HCT116 (cell line): ENCODE data around the gene FHIT. TPM values are rescaled to one million over a fixed set of nuclear protein-coding genes. Genes with fewer than 3 reads are reported as not detected.

ENCODE experiments used
- ATAC-seq: fragments of 200-7000 bp; cut with Tn5 transposase; 2 replicates; pipeline ENCODE4 v1.9.1; 2020; ENCODE audit warnings: mild to moderate bottlenecking, moderate library complexity
- BruUV-seq: library from RNA; stranded (reverse); fragments of 400-500 nt; replicated peaks from 2 replicates; lab custom pipeline; 2021; lab: Mats Ljungman, UMichigan
- CTCF ChIA-PET: fragments of 300-600 bp; sonication (Branson Sonifier 250); formaldehyde crosslinking; loops from one replicate; lab custom pipeline; 2021; ENCODE audit warnings: antibody characterized with exemption; lab: Charles Lee
- POLR2A ChIA-PET: fragments of 300-600, 350-600 bp; sonication (Branson Sonifier 250); formaldehyde crosslinking; loops from one replicate; lab custom pipeline; 2021; ENCODE audit warnings: antibody characterized with exemption; lab: Charles Lee
- RAD21 ChIA-PET, 2 experiments: fragments of 300-600 bp; sonication (Branson Sonifier 250); formaldehyde crosslinking; loops; one replicate each; lab custom pipeline; 2023; ENCODE audit warnings: low total read pairs in 2 of 2; ENCODE audit not compliant: uncharacterized antibody in 2 of 2, unreplicated experiment in 2 of 2, low non-redundant PET in 1 of 2; lab: Charles Lee
- DNase-seq: peaks from one replicate; pipeline ENCODE4 v3.0.0-alpha.2; 2010; ENCODE audit warnings: low read depth, low spot score
- H2AFZ ChIP-seq: fragments of 200-600 bp; shearing (Covaris generic), sonication (generic); 2 replicates; pipeline ENCODE4 v1.6.1; 2017; ENCODE audit warnings: low read depth, mixed run types, mixed read lengths, antibody characterized with exemption, low read length; ENCODE audit not compliant: poor library complexity, severe bottlenecking
- H3K27ac ChIP-seq: 2 replicates; pipeline ENCODE4 v1.5.1; 2012; ENCODE audit warnings: low read depth, low read length
- H3K27me3 ChIP-seq: fragments of 200-600 bp; sonication (generic); 2 replicates; pipeline ENCODE4 v1.6.1; 2016; ENCODE audit warnings: mixed run types, low read length, mixed read lengths; ENCODE audit not compliant: insufficient read depth
- H3K36me3 ChIP-seq, 2 experiments: fragments of 200-500 bp in 1 of 2; fragments of 200-600 bp in 1 of 2; sonication (Bioruptor generic) in 1 of 2; sonication (generic) in 1 of 2; 2 replicates each; pipeline versions ENCODE4 v1.5.1 to v1.6.1; 2014 to 2016; ENCODE audit warnings: low read length in 2 of 2, inconsistent platforms in 1 of 2, mixed read lengths in 1 of 2, mixed run types in 1 of 2; ENCODE audit not compliant: insufficient read depth in 2 of 2, control insufficient read depth in 1 of 2
- H3K4me1 ChIP-seq, 2 experiments: fragments of 200-600 bp in 1 of 2; sonication (generic) in 1 of 2; 2 replicates each; pipeline versions ENCODE4 v1.5.1 to v1.6.1; 2012 to 2017; ENCODE audit warnings: low read length in 2 of 2, inconsistent platforms in 1 of 2, mild to moderate bottlenecking in 1 of 2, mixed read lengths in 1 of 2, mixed run types in 1 of 2, moderate library complexity in 1 of 2; ENCODE audit not compliant: insufficient read depth in 2 of 2, control insufficient read depth in 1 of 2
- H3K4me2 ChIP-seq: fragments of 200-600 bp; sonication (generic); 2 replicates; pipeline ENCODE4 v1.6.1; 2017; ENCODE audit warnings: mixed run types, low read length, mixed read lengths
- H3K4me3 ChIP-seq, 2 experiments: fragments of 200-600 bp in 1 of 2; sonication (generic) in 1 of 2; replicated peaks in 1 of 2; 2 replicates each; pipeline ENCODE4 v1.5.1; 2011 to 2016; ENCODE audit warnings: low read length in 2 of 2, control low read depth in 1 of 2, low read depth in 1 of 2, mild to moderate bottlenecking in 1 of 2, mixed read lengths in 1 of 2, mixed run types in 1 of 2
- H3K79me2 ChIP-seq: fragments of 200-600 bp; sonication (generic); 2 replicates; pipeline ENCODE4 v1.6.1; 2017; ENCODE audit warnings: mild to moderate bottlenecking, mixed run types, low read length, moderate library complexity, mixed read lengths; ENCODE audit not compliant: insufficient read depth
- H3K9ac ChIP-seq: fragments of 200-600 bp; sonication (generic); 2 replicates; pipeline ENCODE4 v1.6.1; 2016; ENCODE audit warnings: low read length, mixed read lengths
- H3K9me2 ChIP-seq: fragments of 200-600 bp; sonication (generic), shearing (Covaris generic); 2 replicates; pipeline ENCODE4 v1.6.1; 2017; ENCODE audit warnings: mixed run types, mild to moderate bottlenecking, moderate library complexity; ENCODE audit not compliant: insufficient read depth
- H3K9me3 ChIP-seq, 2 experiments: fragments of 200-500 bp in 1 of 2; fragments of 200-600 bp in 1 of 2; sonication (Bioruptor generic) in 1 of 2; sonication (generic) in 1 of 2; 2 replicates each; pipeline ENCODE4 v1.6.1; 2014 to 2017; ENCODE audit warnings: low read length in 2 of 2, mixed read lengths in 2 of 2, inconsistent platforms in 1 of 2, low read depth in 1 of 2, mild to moderate bottlenecking in 1 of 2, mixed run types in 1 of 2, moderate library complexity in 1 of 2; ENCODE audit not compliant: control insufficient read depth in 1 of 2, insufficient read depth in 1 of 2
- H4K20me1 ChIP-seq: fragments of 200-600 bp; sonication (generic), shearing (Covaris generic); 2 replicates; pipeline ENCODE4 v1.6.1; 2017; ENCODE audit warnings: mixed run types, mild to moderate bottlenecking, moderate library complexity; ENCODE audit not compliant: insufficient read depth
- EGR1 ChIP-seq: IDR thresholded peaks from 2 replicates; pipeline ENCODE4 v1.6.1; 2012; ENCODE audit warnings: low read depth
- ELF1 ChIP-seq: IDR thresholded peaks from 2 replicates; pipeline ENCODE4 v1.6.1; 2012; ENCODE audit warnings: low read depth, borderline replicate concordance
- FOSL1 ChIP-seq: IDR thresholded peaks from 2 replicates; pipeline ENCODE4 v1.6.1; 2012; ENCODE audit warnings: low read depth
- JUND ChIP-seq: IDR thresholded peaks from 2 replicates; pipeline ENCODE4 v1.6.1; 2012
- POLR2AphosphoS5 ChIP-seq: IDR thresholded peaks from 2 replicates; pipeline ENCODE4 v1.6.1; 2011; ENCODE audit warnings: mild to moderate bottlenecking, low read depth, low read length, moderate library complexity
- RAD21 ChIP-seq: IDR thresholded peaks from 2 replicates; pipeline ENCODE4 v1.6.1; 2012; ENCODE audit warnings: low read depth, mild to moderate bottlenecking
- SIN3A ChIP-seq: IDR thresholded peaks from 2 replicates; pipeline ENCODE4 v1.6.1; 2012; ENCODE audit warnings: low read depth
- SRF ChIP-seq: IDR thresholded peaks from 2 replicates; pipeline ENCODE4 v1.6.1; 2012; ENCODE audit warnings: low read depth
- intact Hi-C: fragments of 100-400 bp; cut with micrococcal nuclease; formaldehyde crosslinking; loops from 2 replicates; pipeline ENCODE4 v1.10.0; 2022
- total RNA-seq: library from RNA; stranded (reverse); gene quantifications from one replicate; pipeline ENCODE4 v1.2.1, GENCODE V29; 2021; ENCODE audit not compliant: unreplicated experiment
- TF ChIP-seq, protein P1 (sequence below): IDR thresholded peaks from 2 replicates; pipeline ENCODE4 v1.6.1; 2011; ENCODE audit warnings: mild to moderate bottlenecking, low read length, moderate library complexity; ENCODE audit not compliant: insufficient replicate concordance; ENCODE audit errors: extremely low read depth
- TF ChIP-seq, protein P2 (sequence below): IDR thresholded peaks from 2 replicates; pipeline ENCODE4 v1.6.1; 2012
- TF ChIP-seq, protein P3 (sequence below): IDR thresholded peaks from 2 replicates; pipeline ENCODE4 v1.6.1; 2012; ENCODE audit warnings: low read depth
- TF ChIP-seq, protein P4 (sequence below), 3 experiments: fragments of 200-600 bp in 1 of 3; sonication (generic) in 1 of 3; IDR thresholded peaks in 2 of 3; conservative IDR thresholded peaks in 1 of 3; 2 replicates each; pipeline ENCODE4 v1.5.1; 2012 to 2017; ENCODE audit warnings: low read depth in 2 of 3, low read length in 2 of 3, antibody characterized with exemption in 1 of 3, borderline replicate concordance in 1 of 3, control low read depth in 1 of 3, mild to moderate bottlenecking in 1 of 3, mixed read lengths in 1 of 3, mixed run types in 1 of 3, moderate library complexity in 1 of 3; ENCODE audit not compliant: insufficient read depth in 1 of 3

Gene FHIT
- total RNA-seq, 1 experiment from 2014 or later: 20.1 TPM

DNA sequence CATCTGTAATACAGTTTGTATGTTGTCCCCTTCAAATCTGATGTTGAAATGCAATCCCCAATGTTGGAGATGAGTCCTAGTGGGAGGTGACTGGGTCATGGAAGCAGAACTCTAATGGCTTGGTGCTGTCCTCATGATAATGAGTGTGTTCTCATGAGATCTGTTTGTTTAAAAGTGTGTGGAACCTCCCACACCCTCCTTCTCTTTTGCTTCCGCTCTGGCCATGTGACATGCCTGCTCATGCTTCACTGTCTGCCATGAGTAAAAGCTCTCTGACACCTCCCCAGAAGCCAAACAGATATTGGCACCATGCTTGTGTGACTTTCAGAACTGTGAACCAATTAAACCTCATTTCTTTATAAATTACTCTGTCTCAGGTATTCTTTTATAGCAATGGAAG lies 1407.4 kb downstream of the FHIT start:
- Histone ChIP-seq H3K4me2 (no peak overlapping the region), H3K27ac (no peak overlapping the region), H4K20me1 (no peaks in the 10 kb centered on the region), H3K36me3 (no peaks in the 10 kb centered on the region), H3K27me3 (no peaks in the 10 kb centered on the region), H3K9me2 (no peaks in the 10 kb centered on the region), H3K9ac (no peak overlapping the region), H3K4me1 (no peaks in the 10 kb centered on the region), H2AFZ (no peak overlapping the region), H3K79me2 (no peaks in the 10 kb centered on the region), H3K4me3 (no peak overlapping the region), H3K9me3 (no peaks in the 10 kb centered on the region)
- ChIA-PET RAD21 (no interaction called here), CTCF (no interaction called here), POLR2A (no interaction called here)
- ATAC-seq: no peak
- intact Hi-C loops: no loop called here
- DNase-seq: no peak
- no TSS peak for BruUV-seq
- no peak for TF ChIP-seq SIN3A
- no peak for TF ChIP-seq POLR2AphosphoS5
- TF ChIP-seq FOSL1: no peak
- TF ChIP-seq EGR1: no peak

DNA sequence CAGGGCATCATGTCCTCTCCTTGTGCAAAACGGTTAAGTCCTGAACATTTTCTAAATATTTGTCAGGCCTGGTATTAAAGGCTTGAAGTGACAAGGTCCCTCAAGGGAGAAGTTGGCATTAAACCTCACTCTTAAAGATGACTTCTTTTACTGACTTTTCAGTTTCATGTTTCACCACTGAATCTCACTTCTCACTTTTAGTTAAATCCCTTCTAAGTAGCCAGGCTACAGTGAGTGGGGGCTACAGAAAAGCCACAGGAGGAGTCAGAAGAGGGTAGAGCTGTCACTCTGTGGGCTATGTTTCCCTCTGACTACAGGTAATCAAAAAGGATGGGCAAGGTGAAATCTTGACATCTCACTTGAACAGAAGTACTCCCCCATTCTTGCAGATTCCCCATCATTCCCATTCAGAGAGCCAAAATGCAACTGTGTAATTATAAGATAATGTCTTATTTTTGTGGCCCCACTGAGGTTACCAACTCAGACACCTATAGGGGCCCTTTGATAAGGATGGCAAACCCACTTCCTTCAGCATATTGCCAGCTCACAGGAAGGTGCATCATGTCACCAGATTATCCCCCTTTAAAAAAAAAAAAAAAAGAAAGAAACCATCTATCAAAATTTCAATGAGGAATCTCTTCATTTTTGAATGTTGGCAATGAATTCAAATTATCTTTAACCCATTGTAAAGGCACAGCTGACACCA lies 1411.3 kb downstream of the FHIT start:
- Histone ChIP-seq H3K9me3 (no peaks in the 10 kb centered on the region), H3K27ac (no peak overlapping the region), H3K79me2 (no peaks in the 10 kb centered on the region), H3K27me3 (no peaks in the 10 kb centered on the region), H3K36me3 (no peaks in the 10 kb centered on the region), H3K9ac (no peak overlapping the region), H3K4me1 (no peaks in the 10 kb centered on the region), H3K4me3 (no peak overlapping the region), H4K20me1 (no peaks in the 10 kb centered on the region), H2AFZ (no peak overlapping the region), H3K4me2 (no peak overlapping the region), H3K9me2 (no peaks in the 10 kb centered on the region)
- DNase-seq: no peak
- BruUV-seq: no TSS peak
- no peak for ATAC-seq
- ChIA-PET CTCF (no interaction called here), POLR2A (no interaction called here), RAD21 (no interaction called here)
- intact Hi-C loops: no loop called here
- TF ChIP-seq SRF (no peak), POLR2AphosphoS5 (no peak), SIN3A (no peak), ELF1 (no peak), JUND (no peak), RAD21 (no peak)
- TF ChIP-seq, protein P1, sequence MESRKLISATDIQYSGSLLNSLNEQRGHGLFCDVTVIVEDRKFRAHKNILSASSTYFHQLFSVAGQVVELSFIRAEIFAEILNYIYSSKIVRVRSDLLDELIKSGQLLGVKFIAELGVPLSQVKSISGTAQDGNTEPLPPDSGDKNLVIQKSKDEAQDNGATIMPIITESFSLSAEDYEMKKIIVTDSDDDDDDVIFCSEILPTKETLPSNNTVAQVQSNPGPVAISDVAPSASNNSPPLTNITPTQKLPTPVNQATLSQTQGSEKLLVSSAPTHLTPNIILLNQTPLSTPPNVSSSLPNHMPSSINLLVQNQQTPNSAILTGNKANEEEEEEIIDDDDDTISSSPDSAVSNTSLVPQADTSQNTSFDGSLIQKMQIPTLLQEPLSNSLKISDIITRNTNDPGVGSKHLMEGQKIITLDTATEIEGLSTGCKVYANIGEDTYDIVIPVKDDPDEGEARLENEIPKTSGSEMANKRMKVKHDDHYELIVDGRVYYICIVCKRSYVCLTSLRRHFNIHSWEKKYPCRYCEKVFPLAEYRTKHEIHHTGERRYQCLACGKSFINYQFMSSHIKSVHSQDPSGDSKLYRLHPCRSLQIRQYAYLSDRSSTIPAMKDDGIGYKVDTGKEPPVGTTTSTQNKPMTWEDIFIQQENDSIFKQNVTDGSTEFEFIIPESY: no peak
- TF ChIP-seq, protein P2, sequence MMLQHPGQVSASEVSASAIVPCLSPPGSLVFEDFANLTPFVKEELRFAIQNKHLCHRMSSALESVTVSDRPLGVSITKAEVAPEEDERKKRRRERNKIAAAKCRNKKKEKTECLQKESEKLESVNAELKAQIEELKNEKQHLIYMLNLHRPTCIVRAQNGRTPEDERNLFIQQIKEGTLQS: no peak
- TF ChIP-seq, protein P3, sequence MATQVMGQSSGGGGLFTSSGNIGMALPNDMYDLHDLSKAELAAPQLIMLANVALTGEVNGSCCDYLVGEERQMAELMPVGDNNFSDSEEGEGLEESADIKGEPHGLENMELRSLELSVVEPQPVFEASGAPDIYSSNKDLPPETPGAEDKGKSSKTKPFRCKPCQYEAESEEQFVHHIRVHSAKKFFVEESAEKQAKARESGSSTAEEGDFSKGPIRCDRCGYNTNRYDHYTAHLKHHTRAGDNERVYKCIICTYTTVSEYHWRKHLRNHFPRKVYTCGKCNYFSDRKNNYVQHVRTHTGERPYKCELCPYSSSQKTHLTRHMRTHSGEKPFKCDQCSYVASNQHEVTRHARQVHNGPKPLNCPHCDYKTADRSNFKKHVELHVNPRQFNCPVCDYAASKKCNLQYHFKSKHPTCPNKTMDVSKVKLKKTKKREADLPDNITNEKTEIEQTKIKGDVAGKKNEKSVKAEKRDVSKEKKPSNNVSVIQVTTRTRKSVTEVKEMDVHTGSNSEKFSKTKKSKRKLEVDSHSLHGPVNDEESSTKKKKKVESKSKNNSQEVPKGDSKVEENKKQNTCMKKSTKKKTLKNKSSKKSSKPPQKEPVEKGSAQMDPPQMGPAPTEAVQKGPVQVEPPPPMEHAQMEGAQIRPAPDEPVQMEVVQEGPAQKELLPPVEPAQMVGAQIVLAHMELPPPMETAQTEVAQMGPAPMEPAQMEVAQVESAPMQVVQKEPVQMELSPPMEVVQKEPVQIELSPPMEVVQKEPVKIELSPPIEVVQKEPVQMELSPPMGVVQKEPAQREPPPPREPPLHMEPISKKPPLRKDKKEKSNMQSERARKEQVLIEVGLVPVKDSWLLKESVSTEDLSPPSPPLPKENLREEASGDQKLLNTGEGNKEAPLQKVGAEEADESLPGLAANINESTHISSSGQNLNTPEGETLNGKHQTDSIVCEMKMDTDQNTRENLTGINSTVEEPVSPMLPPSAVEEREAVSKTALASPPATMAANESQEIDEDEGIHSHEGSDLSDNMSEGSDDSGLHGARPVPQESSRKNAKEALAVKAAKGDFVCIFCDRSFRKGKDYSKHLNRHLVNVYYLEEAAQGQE: no peak
- TF ChIP-seq, protein P4, sequence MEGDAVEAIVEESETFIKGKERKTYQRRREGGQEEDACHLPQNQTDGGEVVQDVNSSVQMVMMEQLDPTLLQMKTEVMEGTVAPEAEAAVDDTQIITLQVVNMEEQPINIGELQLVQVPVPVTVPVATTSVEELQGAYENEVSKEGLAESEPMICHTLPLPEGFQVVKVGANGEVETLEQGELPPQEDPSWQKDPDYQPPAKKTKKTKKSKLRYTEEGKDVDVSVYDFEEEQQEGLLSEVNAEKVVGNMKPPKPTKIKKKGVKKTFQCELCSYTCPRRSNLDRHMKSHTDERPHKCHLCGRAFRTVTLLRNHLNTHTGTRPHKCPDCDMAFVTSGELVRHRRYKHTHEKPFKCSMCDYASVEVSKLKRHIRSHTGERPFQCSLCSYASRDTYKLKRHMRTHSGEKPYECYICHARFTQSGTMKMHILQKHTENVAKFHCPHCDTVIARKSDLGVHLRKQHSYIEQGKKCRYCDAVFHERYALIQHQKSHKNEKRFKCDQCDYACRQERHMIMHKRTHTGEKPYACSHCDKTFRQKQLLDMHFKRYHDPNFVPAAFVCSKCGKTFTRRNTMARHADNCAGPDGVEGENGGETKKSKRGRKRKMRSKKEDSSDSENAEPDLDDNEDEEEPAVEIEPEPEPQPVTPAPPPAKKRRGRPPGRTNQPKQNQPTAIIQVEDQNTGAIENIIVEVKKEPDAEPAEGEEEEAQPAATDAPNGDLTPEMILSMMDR (IDR thresholded peaks at IDR 0.05 in 2 of 3, conservative IDR thresholded peaks at IDR 0.05 in 1 of 3; ENCODE audit: borderline replicate concordance in 1 of 3, insufficient read depth in 1 of 3, low read depth in 2 of 3, low read length in 2 of 3): no peak
